GM12878 (cell line): ENCODE data around the gene STK32B. TPM values are rescaled to one million over a fixed set of nuclear protein-coding genes. Genes with fewer than 3 reads are reported as not detected.

Experiments
- ATAC-seq: fragments of 200-7000 bp; cut with Tn5 transposase; 3 replicates; pipeline ENCODE4 v1.9.1; 2020; ENCODE audit warnings: mild to moderate bottlenecking, moderate library complexity
- BruUV-seq: library from RNA; stranded (reverse); fragments of 400-500 nt; replicated peaks from 2 replicates; lab custom pipeline; 2021; lab: Mats Ljungman, UMichigan
- CTCF ChIA-PET: fragments of 300-600 bp; sonication (Branson Sonifier 250); formaldehyde crosslinking; extraction: SDS; loops from one replicate; lab custom pipeline; 2021; ENCODE audit warnings: inconsistent platforms; lab: Yijun Ruan, JAX
- POLR2A ChIA-PET: fragments of 350-600 bp; formaldehyde crosslinking; extraction: SDS; loops from one replicate; lab custom pipeline; 2021; ENCODE audit warnings: inconsistent platforms; lab: Charles Lee
- RAD21 ChIA-PET: fragments of 300-600 bp; sonication (Branson Sonifier 250); formaldehyde crosslinking; loops from one replicate; lab custom pipeline; 2023; ENCODE audit warnings: antibody characterized with exemption; ENCODE audit not compliant: unreplicated experiment; lab: Charles Lee
- SMC1A ChIA-PET: fragments of 300-600 bp; sonication (Branson Sonifier 250); formaldehyde crosslinking; loops from one replicate; lab custom pipeline; 2023; ENCODE audit not compliant: unreplicated experiment, uncharacterized antibody; lab: Charles Lee
- DNase-seq: peaks from one replicate; pipeline ENCODE4 v3.0.0-alpha.2; 2011; ENCODE audit warnings: low read depth, low spot score
- FAIRE-seq: peaks from 3 replicates; lab custom pipeline; 2011; peaks lifted over from hg19 to GRCh38; lab: Jason Lieb, UNC
- H2AFZ ChIP-seq: 2 replicates; pipeline ENCODE4 v1.6.0; 2011; ENCODE audit warnings: low read depth, low read length, control low read depth; ENCODE audit not compliant: control insufficient read depth
- H3K27ac ChIP-seq: 2 replicates; pipeline ENCODE4 v1.5.1; 2011; ENCODE audit warnings: control low read depth; ENCODE audit not compliant: control insufficient read depth, insufficient read depth
- H3K27me3 ChIP-seq, 2 experiments: replicated peaks in 1 of 2; 2 replicates each; pipeline versions ENCODE4 v1.6.0 to v1.6.1; 2011; ENCODE audit warnings: low read length in 1 of 2; ENCODE audit not compliant: control insufficient read depth in 2 of 2, insufficient read depth in 2 of 2
- H3K36me3 ChIP-seq, 2 experiments: 2 replicates each; pipeline ENCODE4 v1.5.1; 2011; ENCODE audit warnings: low read length in 1 of 2; ENCODE audit not compliant: control insufficient read depth in 2 of 2, insufficient read depth in 2 of 2
- H3K4me1 ChIP-seq: 2 replicates; pipeline ENCODE4 v1.6.1; 2011; ENCODE audit warnings: mild to moderate bottlenecking, low read length, moderate library complexity, mixed read lengths; ENCODE audit not compliant: control insufficient read depth, insufficient read depth
- H3K4me2 ChIP-seq: 2 replicates; pipeline ENCODE4 v1.6.0; 2011; ENCODE audit warnings: control low read depth; ENCODE audit not compliant: control insufficient read depth, insufficient read depth
- H3K4me3 ChIP-seq: fragments of 200-600 bp; sonication (generic); 2 replicates; pipeline ENCODE4 v1.5.1; 2016
- H3K79me2 ChIP-seq: 2 replicates; pipeline ENCODE4 v1.6.0; 2011; ENCODE audit warnings: low read length; ENCODE audit not compliant: control insufficient read depth, insufficient read depth
- H3K9ac ChIP-seq: 2 replicates; pipeline ENCODE4 v1.8.0; 2011; ENCODE audit warnings: low read length, control low read depth, mixed read lengths; ENCODE audit not compliant: control insufficient read depth, insufficient read depth
- H3K9me3 ChIP-seq: replicated peaks from 3 replicates; pipeline ENCODE4 v1.5.1; 2011; ENCODE audit warnings: mild to moderate bottlenecking, low read length; ENCODE audit not compliant: control insufficient read depth, insufficient read depth
- H4K20me1 ChIP-seq: 2 replicates; pipeline ENCODE4 v1.6.0; 2011; ENCODE audit not compliant: control insufficient read depth, insufficient read depth
- BMI1 ChIP-seq: fragments of 450-650 bp; IDR thresholded peaks from 2 replicates; pipeline ENCODE4 v1.6.1; 2016; ENCODE audit warnings: mild to moderate bottlenecking, moderate library complexity, borderline replicate concordance
- GABPA ChIP-seq: IDR thresholded peaks from 2 replicates; pipeline ENCODE4 v1.6.1; 2014; ENCODE audit warnings: antibody characterized with exemption, low read depth, mild to moderate bottlenecking, inconsistent platforms
- JUND ChIP-seq: IDR thresholded peaks from 2 replicates; pipeline ENCODE4 v1.6.1; 2012; ENCODE audit warnings: low read depth, mild to moderate bottlenecking, low read length, improper control_type of control experiment, moderate library complexity
- MXI1 ChIP-seq: fragments of 150-350 bp; IDR thresholded peaks from 2 replicates; pipeline ENCODE4 v1.6.1; 2011; ENCODE audit warnings: low read depth, mild to moderate bottlenecking, inconsistent platforms, low read length, improper control_type of control experiment
- MYC ChIP-seq: IDR thresholded peaks from 2 replicates; pipeline ENCODE4 v1.6.1; 2011; ENCODE audit warnings: mild to moderate bottlenecking, low read length, moderate library complexity, inconsistent platforms; ENCODE audit not compliant: insufficient read depth, insufficient replicate concordance, insufficient read length, severe bottlenecking
- NRF1 ChIP-seq: conservative IDR thresholded peaks from 2 replicates; pipeline ENCODE4 v1.6.1; 2011; ENCODE audit warnings: mild to moderate bottlenecking, low read depth, low read length, improper control_type of control experiment
- SREBF2 ChIP-seq: IDR thresholded peaks from 2 replicates; pipeline ENCODE4 v1.6.1; 2012; ENCODE audit warnings: mild to moderate bottlenecking, low read length
- WGBS: methylation state at CpG from one replicate; pipeline ENCODE4 v1.1.6; 2016; ENCODE audit warnings: low lambda C conversion rate; ENCODE audit not compliant: insufficient replicate concordance, insufficient coverage; ENCODE audit errors: missing lambda C conversion rate; 5-methylcytosine and 5-hydroxymethylcytosine counted together
- in situ Hi-C: fragments of 300-500 bp; cut with MboI; formaldehyde crosslinking; loops from 9 replicates; pipeline ENCODE4 v1.14.3; 2018; ENCODE audit warnings: mixed read lengths
- intact Hi-C: fragments of 100-400 bp; cut with micrococcal nuclease; formaldehyde crosslinking; loops from one replicate; pipeline ENCODE4 v1.14.2; 2022; ENCODE audit not compliant: unreplicated experiment
- polyA plus RNA-seq, 11 experiments: library from polyadenylated mRNA; depleted of rRNA in 4 of 11; unstranded in 6 of 11; stranded (reverse) in 5 of 11; fragments of >200 nt; fragmentation: Nextera tagmentation in 4 of 11; fragmentation: Illumina TruSeq in 1 of 11; extraction: Ambion mirVana in 4 of 11; extraction: Trizol in 1 of 11; gene quantifications; 1 replicate in 1 of 11; 2 replicates in 10 of 11; pipeline versions ENCODE4 v1.2.1 to v1.2.3, GENCODE V29; 2011 to 2016; ENCODE audit warnings: inconsistent platforms in 2 of 11, missing spikeins in 2 of 11, low read depth in 1 of 11
- total RNA-seq, 4 experiments: library from RNA; depleted of rRNA in 3 of 4; stranded (reverse); fragments of >200 nt in 3 of 4; fragmentation: Illumina TruSeq in 1 of 4; extraction: Trizol in 1 of 4; gene quantifications; 2 replicates each; pipeline versions ENCODE4 v1.2.1 to v1.2.3, GENCODE V29; 2013 to 2021
- TF ChIP-seq, protein P1 (sequence below): fragments of 450-650 bp; formaldehyde crosslinking; IDR thresholded peaks from 2 replicates; pipeline ENCODE4 v1.4.0; 2022; ENCODE audit warnings: mild to moderate bottlenecking, moderate library complexity

Gene STK32B
- total and polyA plus RNA-seq, 10 of the 15 experiments (the other 5 are each of a cell fraction or from before 2014, with no cell fraction given) = 0.04 to 0.12 (median 0.08) TPM; not detected in 7

DNA sequence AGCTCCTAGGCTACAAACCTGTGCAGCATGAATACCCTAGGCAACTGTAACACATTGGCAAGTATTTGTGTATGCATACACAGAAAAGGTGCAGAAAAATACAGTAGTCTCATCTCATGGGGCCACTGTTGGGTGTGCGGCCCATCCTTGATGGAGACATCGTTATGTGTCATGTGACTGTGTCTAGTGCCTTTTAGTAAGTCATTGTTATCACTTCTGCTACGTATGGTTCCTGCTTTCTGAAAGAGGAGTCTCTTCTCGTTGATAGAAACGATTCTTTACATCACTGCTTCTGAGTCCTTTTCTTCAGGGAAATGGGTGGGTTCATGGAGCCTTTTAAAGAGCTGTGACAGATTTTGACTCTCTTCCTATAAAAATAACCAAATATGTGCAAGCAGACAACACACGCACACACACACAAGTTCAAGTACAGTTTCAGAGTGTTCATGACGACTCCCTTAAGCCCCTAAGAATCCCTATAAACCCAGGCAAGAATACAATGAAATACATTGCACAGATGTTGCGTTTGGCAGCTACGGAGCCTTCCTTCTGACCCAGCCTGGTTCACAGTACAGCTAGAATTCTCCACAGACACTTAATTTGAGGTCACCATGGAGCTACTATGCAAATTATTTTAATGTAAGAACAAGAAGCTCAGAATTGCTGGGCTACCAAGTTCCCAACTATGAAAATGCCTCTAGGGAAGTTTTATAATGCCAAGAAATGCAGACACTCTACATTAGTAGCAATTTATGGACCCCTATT is 10.2 kb upstream of the STK32B start:
- no peak for ATAC-seq
- ChIA-PET CTCF (interaction anchor here (1.5 kb wide), 1 partner anchor 782 kb away, joined by 4 read pairs; no protein-coding TSS in a partner anchor), SMC1A (no interaction called here), RAD21 (no interaction called here), POLR2A (no interaction called here)
- Histone ChIP-seq H4K20me1 (no peaks in the 10 kb centered on the region), H3K4me2 (no peak overlapping the region), H2AFZ (no peak overlapping the region), H3K4me1 (0 out of 2 replicates have a peak, but pooled peaks cover 2% of the 10 kb centered on the region), H3K9me3 (no peaks in the 10 kb centered on the region; the same call in 2 of the 3 replicates), H3K36me3 (no peaks in the 10 kb centered on the region), H3K4me3 (no peak overlapping the region), H3K9ac (no peak overlapping the region), H3K27ac (no peak overlapping the region), H3K79me2 (no peaks in the 10 kb centered on the region), H3K27me3 (no peaks in the 10 kb centered on the region)
- FAIRE-seq = no peak
- DNase-seq = no peak
- in situ Hi-C loops (no loop called here), intact Hi-C loops (no loop called here)
- no TSS peak for BruUV-seq
- 55% methylated on average over 9 of the region's 9 CpGs for WGBS
- TF ChIP-seq, protein P1, sequence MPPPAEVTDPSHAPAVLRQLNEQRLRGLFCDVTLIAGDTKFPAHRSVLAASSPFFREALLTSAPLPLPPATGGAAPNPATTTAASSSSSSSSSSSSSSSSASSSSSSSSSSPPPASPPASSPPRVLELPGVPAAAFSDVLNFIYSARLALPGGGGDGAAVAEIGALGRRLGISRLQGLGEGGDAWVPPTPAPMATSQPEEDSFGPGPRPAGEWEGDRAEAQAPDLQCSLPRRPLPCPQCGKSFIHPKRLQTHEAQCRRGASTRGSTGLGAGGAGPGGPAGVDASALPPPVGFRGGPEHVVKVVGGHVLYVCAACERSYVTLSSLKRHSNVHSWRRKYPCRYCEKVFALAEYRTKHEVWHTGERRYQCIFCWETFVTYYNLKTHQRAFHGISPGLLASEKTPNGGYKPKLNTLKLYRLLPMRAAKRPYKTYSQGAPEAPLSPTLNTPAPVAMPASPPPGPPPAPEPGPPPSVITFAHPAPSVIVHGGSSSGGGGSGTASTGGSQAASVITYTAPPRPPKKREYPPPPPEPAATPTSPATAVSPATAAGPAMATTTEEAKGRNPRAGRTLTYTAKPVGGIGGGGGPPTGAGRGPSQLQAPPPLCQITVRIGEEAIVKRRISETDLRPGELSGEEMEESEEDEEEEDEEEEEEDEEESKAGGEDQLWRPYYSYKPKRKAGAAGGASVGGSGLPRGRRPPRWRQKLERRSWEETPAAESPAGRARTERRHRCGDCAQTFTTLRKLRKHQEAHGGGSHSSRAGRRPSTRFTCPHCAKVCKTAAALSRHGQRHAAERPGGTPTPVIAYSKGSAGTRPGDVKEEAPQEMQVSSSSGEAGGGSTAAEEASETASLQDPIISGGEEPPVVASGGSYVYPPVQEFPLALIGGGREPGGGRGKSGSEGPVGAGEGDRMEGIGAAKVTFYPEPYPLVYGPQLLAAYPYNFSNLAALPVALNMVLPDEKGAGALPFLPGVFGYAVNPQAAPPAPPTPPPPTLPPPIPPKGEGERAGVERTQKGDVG (CRISPR knock-in tag) = no peak
- TF ChIP-seq MYC = no peak
- no peak for TF ChIP-seq MXI1
- no peak for TF ChIP-seq NRF1
- no peak for TF ChIP-seq SREBF2
- TF ChIP-seq JUND = no peak
- no peak for TF ChIP-seq BMI1
- no peak for TF ChIP-seq GABPA
